ENCODE data around the gene PYM1. TPM values are rescaled to one million over a fixed set of nuclear protein-coding genes. Genes with fewer than 3 reads are reported as not detected.

Gene PYM1
- polyA plus RNA-seq, 1 of the 3 experiments (the other 2 are of a cell fraction) = 36.3 TPM

DNA sequence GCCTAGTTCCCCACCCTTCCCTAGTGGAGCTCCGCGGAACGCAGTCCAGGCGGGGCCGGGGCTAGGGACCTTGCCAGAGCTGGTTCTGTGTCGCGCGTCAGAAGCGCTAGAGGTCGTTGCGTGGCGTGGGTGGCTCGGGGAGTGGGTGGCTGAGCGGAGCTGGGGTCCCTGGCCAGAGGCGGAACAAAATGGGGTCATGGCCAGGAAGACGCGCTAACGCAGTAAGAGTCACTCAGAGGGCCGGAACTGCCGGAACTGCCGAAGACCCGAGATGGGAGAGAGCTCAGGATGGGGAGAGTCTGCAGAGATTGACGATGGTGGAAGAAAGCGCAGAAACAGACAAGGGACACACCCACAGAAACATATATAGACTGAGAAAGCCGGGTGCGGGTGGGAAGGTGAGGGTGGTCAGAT, 8.1 kb upstream of the PYM1 start:
- H2AFZ ChIP-seq (ENCODE audit: low read depth) = no peak overlapping the region
- no peak overlapping the region for H3K9ac ChIP-seq
- H3K27ac ChIP-seq (ENCODE audit: low read depth in 2 of 2, low read length in 1 of 2) = no peak overlapping the region
- H3K4me2 ChIP-seq = no peak overlapping the region
- H3K9me3 ChIP-seq = no peaks in the 10 kb centered on the region
- ChIA-PET POLR2A (no interaction called here), CTCF (interaction anchor here (1.1 to 10.8 kb wide), 3 partner anchors 9 to 198 kb away, joined by 3 to 96 read pairs (median 11); partner anchors contain the start of genes PYM1 and SUOX)
- H4K20me1 ChIP-seq (ENCODE audit: insufficient read depth) = no peaks in the 10 kb centered on the region
- no peak overlapping the region for H3K4me3 ChIP-seq (ENCODE audit: low read depth in 2 of 2, low read length in 1 of 2)
- 95% methylated on average over 26 of the region's 26 CpGs for WGBS (ENCODE audit: low lambda C conversion rate)
- peaks cover 28% of the 10 kb centered on the region for H3K79me2 ChIP-seq (ENCODE audit: insufficient read depth)
- TF ChIP-seq, protein P1, sequence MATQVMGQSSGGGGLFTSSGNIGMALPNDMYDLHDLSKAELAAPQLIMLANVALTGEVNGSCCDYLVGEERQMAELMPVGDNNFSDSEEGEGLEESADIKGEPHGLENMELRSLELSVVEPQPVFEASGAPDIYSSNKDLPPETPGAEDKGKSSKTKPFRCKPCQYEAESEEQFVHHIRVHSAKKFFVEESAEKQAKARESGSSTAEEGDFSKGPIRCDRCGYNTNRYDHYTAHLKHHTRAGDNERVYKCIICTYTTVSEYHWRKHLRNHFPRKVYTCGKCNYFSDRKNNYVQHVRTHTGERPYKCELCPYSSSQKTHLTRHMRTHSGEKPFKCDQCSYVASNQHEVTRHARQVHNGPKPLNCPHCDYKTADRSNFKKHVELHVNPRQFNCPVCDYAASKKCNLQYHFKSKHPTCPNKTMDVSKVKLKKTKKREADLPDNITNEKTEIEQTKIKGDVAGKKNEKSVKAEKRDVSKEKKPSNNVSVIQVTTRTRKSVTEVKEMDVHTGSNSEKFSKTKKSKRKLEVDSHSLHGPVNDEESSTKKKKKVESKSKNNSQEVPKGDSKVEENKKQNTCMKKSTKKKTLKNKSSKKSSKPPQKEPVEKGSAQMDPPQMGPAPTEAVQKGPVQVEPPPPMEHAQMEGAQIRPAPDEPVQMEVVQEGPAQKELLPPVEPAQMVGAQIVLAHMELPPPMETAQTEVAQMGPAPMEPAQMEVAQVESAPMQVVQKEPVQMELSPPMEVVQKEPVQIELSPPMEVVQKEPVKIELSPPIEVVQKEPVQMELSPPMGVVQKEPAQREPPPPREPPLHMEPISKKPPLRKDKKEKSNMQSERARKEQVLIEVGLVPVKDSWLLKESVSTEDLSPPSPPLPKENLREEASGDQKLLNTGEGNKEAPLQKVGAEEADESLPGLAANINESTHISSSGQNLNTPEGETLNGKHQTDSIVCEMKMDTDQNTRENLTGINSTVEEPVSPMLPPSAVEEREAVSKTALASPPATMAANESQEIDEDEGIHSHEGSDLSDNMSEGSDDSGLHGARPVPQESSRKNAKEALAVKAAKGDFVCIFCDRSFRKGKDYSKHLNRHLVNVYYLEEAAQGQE (IDR thresholded peaks at IDR 0.05; ENCODE audit: low read depth, low read length) = no peak
- TF ChIP-seq RXRA (IDR thresholded peaks at IDR 0.05; ENCODE audit: borderline replicate concordance, low read depth) = no peak
- no peak for TF ChIP-seq FOXM1 (IDR thresholded peaks at IDR 0.05; ENCODE audit: low read depth)
- no peak for TF ChIP-seq NRF1 (IDR thresholded peaks at IDR 0.05; ENCODE audit: low read depth, low read length)
- TF ChIP-seq, protein P2, sequence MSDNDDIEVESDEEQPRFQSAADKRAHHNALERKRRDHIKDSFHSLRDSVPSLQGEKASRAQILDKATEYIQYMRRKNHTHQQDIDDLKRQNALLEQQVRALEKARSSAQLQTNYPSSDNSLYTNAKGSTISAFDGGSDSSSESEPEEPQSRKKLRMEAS (IDR thresholded peaks at IDR 0.05; ENCODE audit: low read depth) = no peak
- TF ChIP-seq, protein P3, sequence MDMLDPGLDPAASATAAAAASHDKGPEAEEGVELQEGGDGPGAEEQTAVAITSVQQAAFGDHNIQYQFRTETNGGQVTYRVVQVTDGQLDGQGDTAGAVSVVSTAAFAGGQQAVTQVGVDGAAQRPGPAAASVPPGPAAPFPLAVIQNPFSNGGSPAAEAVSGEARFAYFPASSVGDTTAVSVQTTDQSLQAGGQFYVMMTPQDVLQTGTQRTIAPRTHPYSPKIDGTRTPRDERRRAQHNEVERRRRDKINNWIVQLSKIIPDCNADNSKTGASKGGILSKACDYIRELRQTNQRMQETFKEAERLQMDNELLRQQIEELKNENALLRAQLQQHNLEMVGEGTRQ (IDR thresholded peaks at IDR 0.05; ENCODE audit: borderline replicate concordance, low read depth, low read length) = no peak
- TF ChIP-seq TAF1 (IDR thresholded peaks at IDR 0.05; ENCODE audit: borderline replicate concordance, low read depth, low read length) = no peak
- TF ChIP-seq JUND (IDR thresholded peaks at IDR 0.05) = no peak
- TF ChIP-seq, protein P4, sequence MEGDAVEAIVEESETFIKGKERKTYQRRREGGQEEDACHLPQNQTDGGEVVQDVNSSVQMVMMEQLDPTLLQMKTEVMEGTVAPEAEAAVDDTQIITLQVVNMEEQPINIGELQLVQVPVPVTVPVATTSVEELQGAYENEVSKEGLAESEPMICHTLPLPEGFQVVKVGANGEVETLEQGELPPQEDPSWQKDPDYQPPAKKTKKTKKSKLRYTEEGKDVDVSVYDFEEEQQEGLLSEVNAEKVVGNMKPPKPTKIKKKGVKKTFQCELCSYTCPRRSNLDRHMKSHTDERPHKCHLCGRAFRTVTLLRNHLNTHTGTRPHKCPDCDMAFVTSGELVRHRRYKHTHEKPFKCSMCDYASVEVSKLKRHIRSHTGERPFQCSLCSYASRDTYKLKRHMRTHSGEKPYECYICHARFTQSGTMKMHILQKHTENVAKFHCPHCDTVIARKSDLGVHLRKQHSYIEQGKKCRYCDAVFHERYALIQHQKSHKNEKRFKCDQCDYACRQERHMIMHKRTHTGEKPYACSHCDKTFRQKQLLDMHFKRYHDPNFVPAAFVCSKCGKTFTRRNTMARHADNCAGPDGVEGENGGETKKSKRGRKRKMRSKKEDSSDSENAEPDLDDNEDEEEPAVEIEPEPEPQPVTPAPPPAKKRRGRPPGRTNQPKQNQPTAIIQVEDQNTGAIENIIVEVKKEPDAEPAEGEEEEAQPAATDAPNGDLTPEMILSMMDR (IDR thresholded peaks at IDR 0.05) = no peak
- TF ChIP-seq, protein P5, sequence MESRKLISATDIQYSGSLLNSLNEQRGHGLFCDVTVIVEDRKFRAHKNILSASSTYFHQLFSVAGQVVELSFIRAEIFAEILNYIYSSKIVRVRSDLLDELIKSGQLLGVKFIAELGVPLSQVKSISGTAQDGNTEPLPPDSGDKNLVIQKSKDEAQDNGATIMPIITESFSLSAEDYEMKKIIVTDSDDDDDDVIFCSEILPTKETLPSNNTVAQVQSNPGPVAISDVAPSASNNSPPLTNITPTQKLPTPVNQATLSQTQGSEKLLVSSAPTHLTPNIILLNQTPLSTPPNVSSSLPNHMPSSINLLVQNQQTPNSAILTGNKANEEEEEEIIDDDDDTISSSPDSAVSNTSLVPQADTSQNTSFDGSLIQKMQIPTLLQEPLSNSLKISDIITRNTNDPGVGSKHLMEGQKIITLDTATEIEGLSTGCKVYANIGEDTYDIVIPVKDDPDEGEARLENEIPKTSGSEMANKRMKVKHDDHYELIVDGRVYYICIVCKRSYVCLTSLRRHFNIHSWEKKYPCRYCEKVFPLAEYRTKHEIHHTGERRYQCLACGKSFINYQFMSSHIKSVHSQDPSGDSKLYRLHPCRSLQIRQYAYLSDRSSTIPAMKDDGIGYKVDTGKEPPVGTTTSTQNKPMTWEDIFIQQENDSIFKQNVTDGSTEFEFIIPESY (IDR thresholded peaks at IDR 0.05; ENCODE audit: borderline replicate concordance, low read depth) = no peak
- TF ChIP-seq SIN3A (IDR thresholded peaks at IDR 0.05; ENCODE audit: borderline replicate concordance, low read depth, low read length) = no peak
- TF ChIP-seq EZH2phosphoT487 (IDR thresholded peaks at IDR 0.05; ENCODE audit: borderline replicate concordance, low read depth) = no peak
- TF ChIP-seq POLR2AphosphoS5 (IDR thresholded peaks at IDR 0.05; ENCODE audit: low read depth, low read length) = no peak
- no peak for TF ChIP-seq NFIC (IDR thresholded peaks at IDR 0.05; ENCODE audit: borderline replicate concordance)
- DNase-seq = no peak
- H3K4me1 ChIP-seq (ENCODE audit: control insufficient read depth in 1 of 2, insufficient read depth in 2 of 2, low read depth in 1 of 2, low read length in 1 of 2) = peaks cover 22 to 25% of the 10 kb centered on the region in 2 experiments; a peak in 3 of 4 replicates
- H3K36me3 ChIP-seq (replicated peaks in 1 of 2; ENCODE audit: control insufficient read depth in 1 of 2, insufficient read depth in 2 of 2, low read length in 1 of 2) = peaks cover 1 to 19% of the 10 kb centered on the region in 2 experiments
- no peaks in the 10 kb centered on the region for H3K9me2 ChIP-seq
- no peaks in the 10 kb centered on the region for H3K27me3 ChIP-seq (ENCODE audit: insufficient read depth)
- H3F3A ChIP-seq (replicated peaks; ENCODE audit: insufficient read depth) = peaks cover 10% of the 10 kb centered on the region
